Prostate gland (tissue), 2 donors: ENCODE measurements around the gene EWSR1. TPM values are rescaled to one million over a fixed set of nuclear protein-coding genes. Genes with fewer than 3 reads are reported as not detected.

ENCODE experiments used
- DNase-seq: peaks from one replicate; pipeline ENCODE4 v3.0.0-alpha.2; 2019; ENCODE audit warnings: low spot score
- H3K27ac ChIP-seq, 2 donors: fragments of 200-600 bp; sonication (generic); 2 replicates each; pipeline ENCODE4 v1.5.1; 2017 to 2019
- H3K27me3 ChIP-seq: fragments of 200-600 bp; sonication (generic); replicated peaks from 2 replicates; pipeline ENCODE4 v1.5.1; 2019; ENCODE audit not compliant: insufficient read depth
- H3K36me3 ChIP-seq, 2 donors: fragments of 200-600 bp; sonication (generic); 1 replicate in 1 of 2; 2 replicates in 1 of 2; pipeline versions ENCODE4 v1.5.1 to v1.8.1; 2017 to 2019
- H3K4me1 ChIP-seq: fragments of 200-600 bp; sonication (generic); replicated peaks from 2 replicates; pipeline ENCODE4 v1.5.1; 2019
- H3K4me3 ChIP-seq, 2 donors: fragments of 200-600 bp; sonication (generic); 2 replicates each; pipeline ENCODE4 v1.5.1; 2017 to 2019
- H3K9me3 ChIP-seq: fragments of 200-600 bp; sonication (generic); 2 replicates; pipeline ENCODE4 v1.5.1; 2017
- POLR2A ChIP-seq: fragments of 450-650 bp; IDR thresholded peaks from one replicate; pipeline ENCODE4 v1.6.1; 2016; ENCODE audit warnings: antibody characterized with exemption, mild to moderate bottlenecking
- POLR2AphosphoS5 ChIP-seq: sonication (generic); formaldehyde crosslinking; IDR thresholded peaks from one replicate; pipeline ENCODE4 v1.6.1; 2017; ENCODE audit warnings: antibody characterized with exemption
- WGBS: methylation state at CpG from one replicate; pipeline ENCODE4 v1.1.5; 2018; 5-methylcytosine and 5-hydroxymethylcytosine counted together
- intact Hi-C: fragments of 100-400 bp; cut with DNase I; formaldehyde crosslinking; loops from one replicate; pipeline ENCODE4 v1.14.2; 2022
- total RNA-seq, 2 donors: library from RNA; depleted of rRNA; stranded (reverse); fragments of >200 nt; gene quantifications; one replicate each; pipeline ENCODE4 v1.1.0, GENCODE V29; 2016
- TF ChIP-seq, protein P1 (sequence below), 4 experiments: fragments of 200-600 bp in 2 of 4; fragments of 450-650 bp in 2 of 4; sonication (generic) in 2 of 4; IDR thresholded peaks; 1 replicate in 3 of 4; 2 replicates in 1 of 4; pipeline ENCODE4 v1.5.1; 2016 to 2019; ENCODE audit warnings: antibody characterized with exemption in 4 of 4, mild to moderate bottlenecking in 2 of 4, moderate library complexity in 2 of 4

The EWSR1 gene
- total RNA-seq, 2 donors from 2014 or later = 181 to 213 TPM

DNA sequence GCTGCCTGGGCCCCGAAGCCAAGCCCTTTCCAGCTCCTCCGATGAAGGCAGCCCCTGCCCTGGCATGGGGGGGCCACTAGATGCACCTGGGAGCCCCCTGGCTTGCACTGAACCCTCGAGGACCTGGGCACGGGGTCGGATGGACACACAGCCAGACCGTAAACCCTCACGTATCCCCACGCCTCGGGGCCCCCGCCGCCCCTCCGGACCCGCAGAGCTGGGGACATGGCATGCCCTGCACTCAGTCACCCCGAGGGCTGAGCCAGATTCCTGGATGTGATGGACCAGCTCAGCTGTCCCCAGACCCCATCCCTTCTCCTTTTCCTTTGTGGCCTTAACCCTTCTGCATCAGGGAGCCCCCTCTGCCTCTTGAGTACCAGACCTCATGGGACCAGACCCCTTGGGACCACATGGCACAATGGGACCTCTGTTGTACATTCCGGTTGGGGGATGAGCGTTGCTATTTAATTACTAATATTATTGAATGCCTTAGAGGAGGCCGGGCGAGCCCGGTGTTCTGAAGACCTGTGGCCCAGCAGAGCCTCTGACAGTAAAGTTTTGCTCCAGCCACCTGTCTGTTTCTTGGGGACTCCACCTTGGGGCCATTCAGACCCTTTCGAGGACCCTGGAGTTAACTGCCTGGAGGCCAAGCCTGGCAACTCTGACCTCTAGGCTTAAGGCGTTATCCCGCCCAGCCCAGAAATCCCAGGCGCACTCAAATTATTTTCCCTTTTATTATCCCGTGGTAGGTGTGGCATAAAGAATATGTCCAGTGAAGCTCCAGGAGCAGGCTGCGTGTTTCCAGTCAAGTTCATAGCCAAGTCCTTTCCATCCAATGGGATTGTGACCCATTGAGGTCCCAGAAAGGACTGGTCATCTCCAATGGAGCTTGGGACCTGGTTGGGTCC, 44.4 kb downstream of the EWSR1 start:
- Histone ChIP-seq H3K4me3 (no peak overlapping the region), H3K27ac (no peak overlapping the region), H3K4me1 (peaks cover 36% of the 10 kb centered on the region), H3K9me3 (no peaks in the 10 kb centered on the region), H3K36me3 (no peaks in the 10 kb centered on the region), H3K27me3 (no peaks in the 10 kb centered on the region)
- DNase-seq = no peak
- intact Hi-C loops = no loop called here
- 90% methylated on average over 25 of the region's 25 CpGs for WGBS
- TF ChIP-seq POLR2A (no peak), POLR2AphosphoS5 (no peak)
- TF ChIP-seq, protein P1, sequence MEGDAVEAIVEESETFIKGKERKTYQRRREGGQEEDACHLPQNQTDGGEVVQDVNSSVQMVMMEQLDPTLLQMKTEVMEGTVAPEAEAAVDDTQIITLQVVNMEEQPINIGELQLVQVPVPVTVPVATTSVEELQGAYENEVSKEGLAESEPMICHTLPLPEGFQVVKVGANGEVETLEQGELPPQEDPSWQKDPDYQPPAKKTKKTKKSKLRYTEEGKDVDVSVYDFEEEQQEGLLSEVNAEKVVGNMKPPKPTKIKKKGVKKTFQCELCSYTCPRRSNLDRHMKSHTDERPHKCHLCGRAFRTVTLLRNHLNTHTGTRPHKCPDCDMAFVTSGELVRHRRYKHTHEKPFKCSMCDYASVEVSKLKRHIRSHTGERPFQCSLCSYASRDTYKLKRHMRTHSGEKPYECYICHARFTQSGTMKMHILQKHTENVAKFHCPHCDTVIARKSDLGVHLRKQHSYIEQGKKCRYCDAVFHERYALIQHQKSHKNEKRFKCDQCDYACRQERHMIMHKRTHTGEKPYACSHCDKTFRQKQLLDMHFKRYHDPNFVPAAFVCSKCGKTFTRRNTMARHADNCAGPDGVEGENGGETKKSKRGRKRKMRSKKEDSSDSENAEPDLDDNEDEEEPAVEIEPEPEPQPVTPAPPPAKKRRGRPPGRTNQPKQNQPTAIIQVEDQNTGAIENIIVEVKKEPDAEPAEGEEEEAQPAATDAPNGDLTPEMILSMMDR (IDR thresholded peaks at IDR 0.05) = no peak

DNA sequence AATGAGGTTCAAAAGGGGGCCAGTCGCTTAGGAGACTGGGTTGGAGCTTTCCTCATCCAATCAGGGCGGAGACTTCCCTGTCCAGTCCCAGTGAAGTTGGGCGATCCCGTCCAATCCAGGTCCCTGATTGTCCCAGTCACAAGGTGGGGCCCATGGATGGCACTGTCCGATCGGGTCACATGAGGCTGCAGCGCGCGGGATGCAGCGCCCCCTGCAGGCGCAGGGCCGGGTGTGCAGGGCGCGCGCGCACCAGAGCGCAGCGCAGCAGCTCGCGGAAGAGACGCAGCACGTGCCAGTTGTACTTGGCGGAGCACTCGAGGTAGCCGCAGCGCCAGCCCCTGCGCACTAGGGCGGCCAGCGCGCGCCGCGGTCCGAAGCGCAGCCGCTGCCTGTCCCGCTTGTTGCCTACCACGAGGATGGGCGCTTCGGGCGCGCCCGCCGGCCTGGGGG, 45.1 kb downstream of the EWSR1 start:
- Histone ChIP-seq H3K4me1 (peaks cover 29% of the 10 kb centered on the region), H3K4me3 (no peak overlapping the region), H3K27me3 (no peaks in the 10 kb centered on the region), H3K9me3 (no peaks in the 10 kb centered on the region), H3K36me3 (no peaks in the 10 kb centered on the region), H3K27ac (no peak overlapping the region)
- TF ChIP-seq POLR2A (no peak), POLR2AphosphoS5 (peak; percentile 7)
- TF ChIP-seq, protein P1 (IDR thresholded peaks at IDR 0.05) = peak in 3 of 4 experiments; percentile 45 to 60 (median 57)
- no peak for DNase-seq
- intact Hi-C loops = no loop called here
- WGBS = 24% methylated on average over 25 of the region's 44 CpGs

- Histone ChIP-seq H3K4me1 (peaks cover 25% of the 10 kb centered on the region), H3K36me3 (no peaks in the 10 kb centered on the region), H3K9me3 (no peaks in the 10 kb centered on the region), H3K27me3 (no peaks in the 10 kb centered on the region), H3K27ac (no peak overlapping the region), H3K4me3 (no peak overlapping the region)
- WGBS = 19% methylated on average over 51 of the region's 51 CpGs
- no peak for DNase-seq
- TF ChIP-seq, protein P1 (IDR thresholded peaks at IDR 0.05) = no peak
- TF ChIP-seq POLR2A (no peak), POLR2AphosphoS5 (no peak)
- intact Hi-C loops = no loop called here
These were observed 45.8 kb downstream of the EWSR1 start for GRCh38 chr22:29313576-29314466.

DNA sequence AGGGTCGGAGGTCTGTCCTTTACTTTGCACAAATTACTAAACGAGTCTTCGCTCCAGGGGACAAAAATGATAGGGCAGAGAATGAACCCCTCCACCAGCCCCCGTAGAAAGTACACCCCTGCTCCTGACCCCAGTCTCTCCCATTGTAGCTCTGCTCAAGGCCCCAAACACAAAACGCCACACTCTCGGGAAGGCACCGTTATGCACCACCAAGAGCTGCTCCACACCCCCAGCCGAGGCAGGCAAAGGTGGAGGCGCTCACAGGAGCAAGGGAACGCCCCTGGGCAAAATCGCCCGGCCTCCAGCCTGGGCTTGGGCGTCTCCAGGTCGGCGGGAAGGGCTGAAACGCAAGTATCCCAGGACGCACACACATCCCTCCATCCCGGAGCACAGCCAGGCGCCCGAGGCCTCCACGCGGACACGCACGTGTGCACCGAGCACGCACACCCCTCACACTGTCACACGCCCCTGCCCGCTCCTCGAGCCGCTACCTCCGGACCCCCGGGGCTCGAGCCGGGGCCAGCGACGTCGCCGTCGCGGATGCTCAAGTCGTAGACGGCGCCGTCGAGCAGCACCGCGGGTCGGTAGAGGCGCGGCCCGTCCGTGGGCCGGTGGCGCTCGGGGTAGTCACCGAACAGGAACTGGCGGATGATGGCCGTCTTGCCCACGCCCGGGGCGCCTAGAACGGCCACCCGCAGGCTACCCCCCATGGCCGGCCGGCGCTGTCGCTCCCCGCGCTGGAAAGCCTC, 46.6 kb downstream of the EWSR1 start:
- no peak for TF ChIP-seq POLR2A
- TF ChIP-seq, protein P1 (IDR thresholded peaks at IDR 0.05) = no peak
- no peak for TF ChIP-seq POLR2AphosphoS5
- Histone ChIP-seq H3K4me1 (peaks cover 23% of the 10 kb centered on the region), H3K36me3 (no peaks in the 10 kb centered on the region), H3K9me3 (no peaks in the 10 kb centered on the region), H3K27ac (no peak overlapping the region), H3K27me3 (no peaks in the 10 kb centered on the region), H3K4me3 (peak overlapping the region; percentile 18 to 35)
- WGBS = 4% methylated on average over 42 of the region's 69 CpGs
- intact Hi-C loops = no loop called here
- no peak for DNase-seq
